SK-MEL-5 (cell line): Measurements from ENCODE around the gene PSMC1. TPM values are rescaled to one million over a fixed set of nuclear protein-coding genes. Genes with fewer than 3 reads are reported as not detected.

Source experiments
- DNase-seq: peaks from one replicate; pipeline ENCODE4 v3.0.0-alpha.2; 2016; ENCODE audit warnings: low read depth, low spot score
- in situ Hi-C: cut with HindIII; loops from 2 replicates; pipeline ENCODE4 v1.10.0; 2016; ENCODE audit warnings: low sequenced_read_pairs, high pct_unique_total_duplicates, low pct_unique_long_range_greater_than_20kb
- total RNA-seq: library from RNA; depleted of rRNA; stranded (reverse); fragments of >200 nt; shearing (Covaris generic); gene quantifications from 2 replicates; pipeline ENCODE4 v1.2.3, GENCODE V29; 2014

The PSMC1 gene
- total RNA-seq, 1 experiment from 2014 or later = 177 TPM

DNA sequence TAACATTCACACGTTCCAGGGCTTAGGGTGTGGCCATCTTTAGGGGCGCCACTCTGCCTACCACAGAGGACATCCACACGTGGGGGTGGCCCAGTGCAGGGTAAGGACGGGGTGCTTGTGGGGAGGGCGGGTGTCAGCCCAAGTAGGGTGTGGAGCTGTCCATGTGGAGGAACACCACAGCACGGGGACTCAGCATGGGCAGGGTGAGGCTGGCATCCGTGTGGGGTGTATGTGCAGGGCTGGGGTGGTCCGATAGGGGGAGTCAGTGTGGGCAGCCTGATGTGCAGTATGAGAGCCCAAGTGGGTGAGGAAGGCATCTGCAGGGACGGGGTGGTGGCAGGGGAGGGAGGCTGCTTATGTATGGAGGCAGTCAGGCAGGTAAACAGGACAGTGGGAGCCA is 17.7 kb downstream of the PSMC1 start:
- in situ Hi-C loops = no loop called here
- DNase-seq = peak; percentile 44

- in situ Hi-C loops = no loop called here
- no peak for DNase-seq
Observed at GRCh38 chr14:90274808-90275457, 18.6 kb downstream of the PSMC1 start.

DNA sequence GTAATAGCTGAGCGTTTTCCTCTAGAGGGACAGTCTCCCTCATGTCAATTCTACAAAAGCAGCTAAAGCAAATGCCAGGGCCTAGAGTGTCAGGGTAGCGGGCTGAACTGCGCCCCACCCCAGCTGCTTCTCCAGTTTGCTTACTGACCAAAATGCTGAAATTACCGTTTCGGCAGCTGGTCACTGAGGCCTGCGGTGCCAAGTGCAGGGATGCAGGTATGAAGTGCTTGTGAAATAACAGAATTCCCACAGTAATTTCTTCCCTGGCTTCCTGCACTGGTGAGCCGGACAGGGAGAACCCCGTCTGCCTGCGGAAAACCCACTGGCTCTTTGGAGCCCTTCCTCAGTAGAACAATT is 19.1 kb downstream of the PSMC1 start:
- no peak for DNase-seq
- in situ Hi-C loops = no loop called here

- no peak for DNase-seq
- in situ Hi-C loops = no loop called here
Observed at GRCh38 chr14:90275820-90276219, 19.5 kb downstream of the PSMC1 start.

DNA sequence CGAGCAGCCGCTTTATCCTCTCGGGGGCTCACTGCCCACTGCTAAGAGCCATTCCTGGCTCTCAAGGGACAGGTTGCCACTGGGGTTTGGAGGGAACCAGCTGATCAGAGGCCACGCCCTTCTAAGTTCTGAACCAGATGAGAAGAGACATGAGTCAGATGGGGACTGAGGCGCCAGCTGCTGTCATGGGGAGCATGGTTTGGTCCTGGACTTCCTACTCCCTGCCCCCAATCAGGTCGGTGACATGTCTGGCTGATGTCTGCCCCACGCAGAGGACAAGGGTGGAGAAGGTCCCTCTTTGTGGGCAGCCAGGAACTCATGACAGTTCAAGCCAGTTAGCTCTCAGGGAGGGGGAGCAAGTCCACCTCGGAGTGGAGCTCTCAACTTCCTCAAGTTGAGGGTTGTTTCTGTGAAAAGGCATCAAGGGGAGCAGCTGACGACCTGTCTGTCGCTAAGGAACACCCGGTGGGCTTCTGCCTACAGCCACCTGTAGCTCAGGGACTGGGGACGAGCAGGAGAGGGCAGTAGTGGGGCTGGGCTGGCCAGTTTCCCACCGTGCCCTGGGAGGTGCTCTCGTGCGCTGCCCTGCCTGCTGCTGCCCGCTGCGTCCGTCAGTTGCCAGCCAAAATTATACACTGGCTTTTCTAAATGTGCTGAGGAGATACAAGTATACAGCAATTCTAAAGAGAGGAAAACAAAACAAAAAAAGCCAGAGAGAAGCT is 20.5 kb downstream of the PSMC1 start:
- no peak for DNase-seq

DNA sequence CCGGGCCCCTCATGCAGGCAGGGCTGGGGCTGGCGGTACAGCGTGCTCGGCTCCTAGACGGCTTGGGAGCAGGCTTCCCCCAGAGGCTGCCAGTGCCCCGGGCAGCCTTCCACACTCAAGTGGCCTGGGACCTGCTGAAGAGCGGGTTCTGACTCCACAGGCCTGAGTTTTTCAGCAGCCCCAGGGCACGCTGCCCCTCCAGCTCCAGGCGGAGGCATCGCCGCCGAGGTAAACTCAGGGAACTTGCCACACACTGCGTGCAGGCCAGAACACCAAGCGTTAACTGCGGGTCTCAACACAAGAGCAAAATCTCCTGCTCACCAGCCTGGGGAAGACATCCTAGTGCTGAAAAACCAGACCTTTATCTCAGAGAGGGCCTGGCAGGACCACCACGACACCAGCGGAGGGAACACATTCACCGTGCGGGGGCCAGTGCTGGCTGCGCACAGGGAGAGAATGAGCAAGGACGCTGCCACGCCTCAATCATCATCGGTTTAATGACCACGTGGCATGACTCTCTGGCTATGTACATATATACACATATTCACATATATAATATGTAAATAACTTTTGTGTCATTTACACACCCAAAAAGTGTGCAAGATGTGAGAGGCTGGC is 21.3 kb downstream of the PSMC1 start:
- in situ Hi-C loops = no loop called here

More for the DNA sequence above, 20.5 kb downstream of the PSMC1 start:
- in situ Hi-C loops = no loop called here

GRCh38 chr14:90278199-90279175 is 22.1 kb downstream of the PSMC1 start:
- DNase-seq = no peak
- in situ Hi-C loops = no loop called here

More for the DNA sequence above, 21.3 kb downstream of the PSMC1 start:
- no peak for DNase-seq

DNA sequence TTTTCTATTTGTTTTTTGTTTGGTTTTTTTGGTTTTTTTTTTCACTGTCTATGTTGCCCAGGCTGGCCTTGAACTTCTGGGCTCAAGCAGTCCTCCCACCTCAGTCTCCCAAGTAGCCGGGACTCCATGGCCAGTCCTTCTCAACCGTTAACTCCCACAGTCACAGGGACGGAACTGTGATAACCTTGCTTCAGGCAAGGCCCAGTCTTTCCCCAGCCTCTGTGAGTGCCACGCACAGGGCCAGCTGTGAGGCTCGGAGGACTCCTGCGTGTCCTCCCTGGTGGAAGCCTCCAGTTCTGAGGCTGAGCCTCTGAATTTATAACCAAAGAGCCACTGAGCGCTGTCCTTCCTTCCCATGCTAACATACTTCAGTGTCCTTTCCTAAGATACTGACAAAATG is 23.7 kb downstream of the PSMC1 start:
- no peak for DNase-seq
- in situ Hi-C loops = no loop called here

- DNase-seq = no peak
- in situ Hi-C loops = no loop called here
Observed at GRCh38 chr14:90281261-90281660, 24.9 kb downstream of the PSMC1 start.

DNA sequence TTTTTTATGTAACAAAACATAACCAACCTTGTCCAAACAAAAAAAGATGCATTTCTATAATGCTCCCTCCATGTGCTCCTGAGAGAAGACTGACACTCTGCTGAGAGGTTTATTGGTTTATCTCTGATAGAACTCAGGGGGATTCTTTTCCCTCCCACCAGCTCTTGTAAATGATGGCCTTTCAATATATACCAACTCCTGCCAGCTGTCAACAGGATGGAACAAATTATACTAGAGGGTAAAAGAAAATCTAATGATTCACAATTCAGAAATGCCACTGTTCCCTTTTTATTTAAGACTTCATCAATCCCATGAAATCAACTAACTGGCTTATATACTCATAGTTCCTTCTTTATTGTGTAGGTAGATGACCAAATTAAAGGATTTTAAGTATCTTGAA is 25.4 kb downstream of the PSMC1 start:
- in situ Hi-C loops = no loop called here
- no peak for DNase-seq

DNA sequence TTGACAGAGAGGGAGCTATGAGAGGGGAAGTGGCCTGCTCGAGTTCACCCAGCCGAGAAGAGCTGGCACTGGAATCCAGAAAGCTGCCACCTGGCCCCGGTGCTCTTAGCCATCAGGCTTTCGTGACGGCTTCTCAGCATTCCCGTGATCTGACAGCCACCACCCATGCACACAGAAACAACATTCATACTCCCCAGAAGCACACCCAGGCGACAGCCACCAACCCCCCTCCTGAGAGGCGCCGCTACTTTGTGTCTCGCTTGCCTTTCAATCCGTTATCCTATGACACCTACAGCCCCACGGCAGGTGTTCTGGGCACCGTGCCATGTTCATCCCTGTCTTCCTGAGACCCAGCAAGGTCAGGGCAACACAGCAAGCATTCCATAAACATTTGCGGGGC is 31.4 kb downstream of the PSMC1 start:
- in situ Hi-C loops = no loop called here
- DNase-seq = no peak

- no peak for DNase-seq
- in situ Hi-C loops = no loop called here
Observed at GRCh38 chr14:90288651-90289355, 32.5 kb downstream of the PSMC1 start.

- in situ Hi-C loops = no loop called here
- no peak for DNase-seq
Observed at GRCh38 chr14:90290337-90291011, 34.1 kb downstream of the PSMC1 start.

DNA sequence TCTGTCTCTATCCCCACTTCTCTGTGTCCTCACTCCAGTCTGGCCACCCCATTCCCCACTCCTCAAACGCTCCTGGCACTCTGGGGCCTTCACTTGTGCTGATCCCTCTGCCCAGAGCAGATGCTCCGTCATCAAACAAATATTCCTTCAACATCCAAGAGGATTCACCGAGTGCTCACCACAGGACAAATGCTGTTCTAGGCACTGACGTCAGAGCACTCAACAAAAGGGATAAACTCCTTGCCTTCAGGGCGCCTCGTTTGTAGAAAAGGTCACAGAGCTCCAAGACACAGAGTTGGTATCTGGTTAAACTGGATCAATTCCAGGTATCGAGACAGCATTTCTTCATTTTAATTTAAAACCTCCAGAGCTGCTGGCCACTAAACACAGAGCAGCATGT is 35.3 kb downstream of the PSMC1 start:
- in situ Hi-C loops = no loop called here
- peak; percentile 61 for DNase-seq

DNA sequence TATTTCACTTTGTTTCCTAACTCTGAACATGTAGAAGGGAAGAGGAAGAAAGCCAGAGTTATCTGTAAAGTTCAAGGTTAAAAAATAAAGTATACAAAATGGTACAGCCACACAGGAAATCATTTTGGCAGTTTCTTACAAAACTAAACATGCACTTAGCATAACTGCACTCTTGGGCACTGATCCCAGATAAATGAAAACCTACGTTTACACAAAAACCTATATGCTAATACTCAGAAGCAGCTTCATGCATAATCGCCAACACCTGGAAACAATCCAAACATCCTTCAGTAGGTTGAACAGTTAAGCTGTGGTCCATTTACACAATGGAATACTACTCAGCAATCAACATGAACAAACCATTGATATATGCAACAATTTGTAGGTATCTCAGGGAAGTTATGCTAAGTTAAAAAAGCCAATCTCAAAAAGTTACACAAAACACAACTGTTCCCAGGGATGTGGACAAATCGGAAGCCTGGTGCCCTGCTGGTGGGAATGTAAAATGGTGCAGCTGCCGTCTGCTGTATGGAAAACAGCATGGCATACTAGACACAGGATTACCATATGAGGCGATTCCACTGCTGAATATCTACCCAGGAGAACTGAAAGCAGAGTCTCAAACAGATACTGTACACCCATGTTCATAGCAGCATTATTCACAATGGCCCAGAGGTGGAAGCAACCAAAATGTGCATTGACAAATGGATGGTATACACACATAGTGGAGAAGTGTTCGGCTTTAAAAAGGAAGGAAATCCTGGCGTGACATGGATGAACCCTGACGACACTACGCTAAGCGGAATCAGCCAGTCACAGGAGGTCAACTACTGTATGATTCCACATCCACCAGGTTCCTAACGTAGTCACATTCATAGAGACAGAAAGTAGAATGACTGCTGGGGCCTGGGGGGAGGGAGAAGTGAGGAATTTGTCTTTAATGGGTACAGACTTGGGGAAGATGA is 37.7 kb downstream of the PSMC1 start:
- in situ Hi-C loops = no loop called here
- DNase-seq = no peak

GRCh38 chr14:90294872-90295271 is 38.5 kb downstream of the PSMC1 start:
- in situ Hi-C loops = no loop called here
- peak; percentile 24 for DNase-seq
